Gastrocnemius medialis (tissue), 4 donors: ENCODE data around the gene ATOH8. TPM values are rescaled to one million over a fixed set of nuclear protein-coding genes. Genes with fewer than 3 reads are reported as not detected.

Experiments
- ATAC-seq, 2 donors: fragments of 150-250 bp; one replicate each; pipeline ENCODE4 v1.9.1; 2016
- DNase-seq, 2 donors: peaks; one replicate each; pipeline ENCODE4 v3.0.0-alpha.2; 2019
- H3K27ac ChIP-seq, 4 donors: fragments of 200-600 bp; sonication (generic); 1 replicate in 1 of 4; 2 replicates in 3 of 4; pipeline ENCODE4 v1.5.1; 2016 to 2018; ENCODE audit warnings: mild to moderate bottlenecking in 2 of 4, moderate library complexity in 1 of 4
- H3K27me3 ChIP-seq, 3 donors: fragments of 200-600 bp; sonication (generic) in 2 of 3; 1 replicate in 1 of 3; 2 replicates in 2 of 3; pipeline versions ENCODE4 v1.5.1 to v1.6.0; 2016 to 2019; ENCODE audit warnings: mild to moderate bottlenecking in 1 of 3, moderate library complexity in 1 of 3
- H3K36me3 ChIP-seq, 2 donors: fragments of 200-600 bp; sonication (generic) in 1 of 2; one replicate each; pipeline ENCODE4 v1.5.1; 2017 to 2018
- H3K4me1 ChIP-seq, 2 donors: fragments of 200-600 bp; sonication (generic) in 1 of 2; one replicate each; pipeline ENCODE4 v1.5.1; 2016 to 2017; ENCODE audit warnings: mild to moderate bottlenecking in 2 of 2
- H3K4me3 ChIP-seq, 4 donors: fragments of 200-600 bp; sonication (generic) in 3 of 4; 1 replicate in 1 of 4; 2 replicates in 3 of 4; pipeline ENCODE4 v1.5.1; 2016 to 2019; ENCODE audit warnings: mild to moderate bottlenecking in 2 of 4
- H3K9me3 ChIP-seq, 3 donors: fragments of 200-600 bp; sonication (generic) in 2 of 3; 1 replicate in 1 of 3; 2 replicates in 2 of 3; pipeline ENCODE4 v1.5.1; 2016 to 2019
- POLR2A ChIP-seq, 2 donors: fragments of 450-650 bp; IDR thresholded peaks; one replicate each; pipeline ENCODE4 v1.6.1; 2017; ENCODE audit warnings: antibody characterized with exemption in 2 of 2, mild to moderate bottlenecking in 2 of 2, moderate library complexity in 2 of 2
- in situ Hi-C, 4 donors: fragments of 200-750 bp; cut with MboI; loops; one replicate each; pipeline versions ENCODE4 v1.15.0 to v1.8.0; 2017; ENCODE audit warnings: low sequenced_read_pairs in 4 of 4
- intact Hi-C: fragments of 100-400 bp; cut with DNase I; formaldehyde crosslinking; loops from one replicate; pipeline ENCODE4 v1.15.1; 2023; ENCODE audit warnings: low total_unique reads
- total RNA-seq, 4 donors: library from RNA; depleted of rRNA; stranded (reverse); fragments of >200 nt; gene quantifications; one replicate each; pipeline versions ENCODE4 v1.1.0 to v1.2.3, GENCODE V29; 2016
- TF ChIP-seq, protein P1 (sequence below), 5 experiments: fragments of 450-650 bp in 3 of 5; fragments of 200-600 bp in 2 of 5; sonication (generic) in 2 of 5; IDR thresholded peaks in 4 of 5; conservative IDR thresholded peaks in 1 of 5; 1 replicate in 4 of 5; 2 replicates in 1 of 5; pipeline ENCODE4 v1.5.1; 2016 to 2019; ENCODE audit warnings: antibody characterized with exemption in 5 of 5, mild to moderate bottlenecking in 3 of 5, moderate library complexity in 3 of 5

The ATOH8 gene
- total RNA-seq, 4 donors from 2014 or later, result 122 to 266 (median 150) TPM

DNA sequence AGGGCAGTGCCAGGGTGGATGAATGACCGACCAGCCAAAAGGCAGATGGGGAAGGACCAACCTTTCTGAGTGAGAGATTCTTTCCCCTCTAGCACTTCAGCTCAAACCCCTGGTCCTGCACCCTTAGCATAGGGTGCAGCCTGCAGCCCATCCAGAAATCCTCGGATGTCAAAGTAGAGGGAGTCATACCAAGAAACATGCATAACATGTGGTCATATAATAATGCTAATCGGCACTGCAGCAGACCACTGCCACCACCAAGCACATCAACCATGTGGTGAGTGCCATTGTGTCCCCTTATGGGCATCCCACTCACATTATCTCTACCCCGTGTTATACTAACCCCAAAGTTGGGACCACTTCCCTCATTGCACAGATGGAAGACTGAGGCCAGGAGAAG lies 17.7 kb downstream of the ATOH8 start:
- peak overlapping the region; percentile 84 to 97 (median 92) for H3K27ac ChIP-seq
- DNase-seq (no peak), ATAC-seq (no peak)
- in situ Hi-C loops, result no loop called here
- peaks cover 94 to 95% of the 10 kb centered on the region in 2 donors for H3K4me1 ChIP-seq
- no peaks in the 10 kb centered on the region for H3K9me3 ChIP-seq
- H3K36me3 ChIP-seq, result peaks cover 0 to 15% of the 10 kb centered on the region in 2 donors
- TF ChIP-seq POLR2A (IDR thresholded peaks at IDR 0.05), result no peak
- TF ChIP-seq, protein P1, sequence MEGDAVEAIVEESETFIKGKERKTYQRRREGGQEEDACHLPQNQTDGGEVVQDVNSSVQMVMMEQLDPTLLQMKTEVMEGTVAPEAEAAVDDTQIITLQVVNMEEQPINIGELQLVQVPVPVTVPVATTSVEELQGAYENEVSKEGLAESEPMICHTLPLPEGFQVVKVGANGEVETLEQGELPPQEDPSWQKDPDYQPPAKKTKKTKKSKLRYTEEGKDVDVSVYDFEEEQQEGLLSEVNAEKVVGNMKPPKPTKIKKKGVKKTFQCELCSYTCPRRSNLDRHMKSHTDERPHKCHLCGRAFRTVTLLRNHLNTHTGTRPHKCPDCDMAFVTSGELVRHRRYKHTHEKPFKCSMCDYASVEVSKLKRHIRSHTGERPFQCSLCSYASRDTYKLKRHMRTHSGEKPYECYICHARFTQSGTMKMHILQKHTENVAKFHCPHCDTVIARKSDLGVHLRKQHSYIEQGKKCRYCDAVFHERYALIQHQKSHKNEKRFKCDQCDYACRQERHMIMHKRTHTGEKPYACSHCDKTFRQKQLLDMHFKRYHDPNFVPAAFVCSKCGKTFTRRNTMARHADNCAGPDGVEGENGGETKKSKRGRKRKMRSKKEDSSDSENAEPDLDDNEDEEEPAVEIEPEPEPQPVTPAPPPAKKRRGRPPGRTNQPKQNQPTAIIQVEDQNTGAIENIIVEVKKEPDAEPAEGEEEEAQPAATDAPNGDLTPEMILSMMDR (IDR thresholded peaks at IDR 0.05 in 4 of 5, conservative IDR thresholded peaks at IDR 0.05 in 1 of 5), result no peak
- no peaks in the 10 kb centered on the region for H3K27me3 ChIP-seq
- intact Hi-C loops, result no loop called here
- peak overlapping the region in 3 of 4 donors; percentile 26 to 38 (median 36) for H3K4me3 ChIP-seq

DNA sequence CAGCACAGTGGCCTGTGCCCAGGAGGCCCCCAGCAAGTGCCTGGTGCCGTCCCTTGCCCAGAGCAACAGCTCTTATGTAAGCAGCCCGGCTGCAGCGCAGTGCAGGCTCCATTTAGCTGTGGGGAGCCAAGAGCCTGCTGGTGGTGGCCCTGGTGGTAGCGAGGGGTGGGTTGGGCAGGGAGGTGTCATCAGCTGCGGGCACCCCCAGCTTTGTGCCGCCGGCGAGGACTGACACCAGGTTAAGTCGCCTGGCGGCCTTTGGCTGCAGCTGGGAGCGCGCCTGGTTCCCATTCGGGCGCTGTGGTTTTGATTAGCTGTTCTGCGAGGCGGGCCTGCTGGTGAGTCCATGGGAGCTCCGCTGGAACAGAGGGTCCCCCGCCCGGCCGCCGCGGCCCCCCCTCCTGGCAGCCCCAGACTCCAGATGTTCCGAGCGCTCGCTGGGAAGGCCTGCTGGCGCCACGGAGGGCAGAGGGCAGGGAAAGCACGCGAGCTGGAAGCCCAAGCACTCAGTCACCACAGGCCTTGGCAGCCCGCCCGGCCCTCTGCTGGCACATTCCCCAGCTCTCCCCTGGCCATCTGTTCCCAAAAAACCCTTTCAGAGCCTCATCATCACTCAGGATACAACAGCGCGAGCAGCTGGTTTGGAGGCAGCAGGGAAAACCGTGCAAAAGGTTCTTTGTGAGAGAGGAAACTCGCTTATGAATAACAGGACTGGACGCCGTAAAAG lies 18.4 kb downstream of the ATOH8 start:
- Histone ChIP-seq H3K27ac (peak overlapping the region; percentile 84 to 97 (median 92)), H3K27me3 (no peaks in the 10 kb centered on the region), H3K36me3 (peaks cover 0 to 8% of the 10 kb centered on the region in 2 donors), H3K4me3 (peak overlapping the region; percentile 38 to 55 (median 41)), H3K4me1 (peaks cover 95% of the 10 kb centered on the region in 2 donors), H3K9me3 (no peaks in the 10 kb centered on the region)
- TF ChIP-seq, protein P1 (IDR thresholded peaks at IDR 0.05 in 4 of 5, conservative IDR thresholded peaks at IDR 0.05 in 1 of 5), result peak in 2 of 5 experiments; percentile 20 to 44
- peak; percentile 53 to 60 for TF ChIP-seq POLR2A (IDR thresholded peaks at IDR 0.05)
- ATAC-seq (peak; percentile 72 to 84), DNase-seq (peak; percentile 97 to 99)
- intact Hi-C loops (loop anchor here (1.0 to 2.0 kb wide), 2 partner anchors 17 to 65 kb away; no protein-coding TSS in a partner anchor), in situ Hi-C loops (no loop called here)

DNA sequence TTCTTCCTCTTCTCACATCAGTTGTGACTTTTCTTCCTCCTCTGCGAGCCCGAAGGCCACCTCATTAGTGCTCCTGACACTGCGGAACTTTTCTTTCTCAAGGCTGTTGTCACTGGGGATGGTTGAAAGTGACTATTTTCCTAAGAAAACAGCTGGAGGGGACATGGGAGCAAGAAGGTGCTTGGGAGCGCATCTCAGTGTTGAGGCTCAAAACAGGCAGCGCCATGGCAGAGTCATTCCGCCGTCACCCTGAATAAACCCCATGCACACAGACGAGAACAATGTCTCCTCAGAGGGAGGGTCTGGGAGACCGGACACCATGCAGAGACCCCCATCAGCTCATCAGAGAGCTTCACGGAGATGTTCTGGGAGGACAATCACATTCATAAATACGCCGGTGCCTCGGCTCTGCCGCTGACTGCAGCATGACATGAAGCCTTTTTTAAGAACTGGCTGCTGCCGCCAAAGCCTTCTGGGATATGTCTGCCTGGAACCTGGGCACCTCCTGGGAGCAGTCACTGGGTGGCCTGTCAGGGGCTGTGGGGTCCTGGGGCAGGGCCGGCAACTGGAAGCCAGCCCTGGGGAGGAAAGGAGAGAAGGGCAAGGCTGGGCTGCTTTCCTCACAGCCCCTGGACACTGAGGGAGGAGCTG lies 19.2 kb downstream of the ATOH8 start:
- TF ChIP-seq, protein P1 (IDR thresholded peaks at IDR 0.05 in 4 of 5, conservative IDR thresholded peaks at IDR 0.05 in 1 of 5), result no peak
- no peak for TF ChIP-seq POLR2A (IDR thresholded peaks at IDR 0.05)
- peak in 1 of 2 donors; percentile 79 for DNase-seq
- peak; percentile 8 to 25 for ATAC-seq
- peak overlapping the region; percentile 84 to 97 (median 92) for H3K27ac ChIP-seq
- peak overlapping the region; percentile 31 to 55 (median 41) for H3K4me3 ChIP-seq
- H3K9me3 ChIP-seq, result no peaks in the 10 kb centered on the region
- intact Hi-C loops, result loop anchor here (1.0 to 2.0 kb wide), 2 partner anchors 18 to 66 kb away; no protein-coding TSS in a partner anchor
- peaks cover 0 to 4% of the 10 kb centered on the region in 2 donors for H3K36me3 ChIP-seq
- in situ Hi-C loops, result no loop called here
- no peaks in the 10 kb centered on the region for H3K27me3 ChIP-seq
- peaks cover 95 to 97% of the 10 kb centered on the region in 2 donors for H3K4me1 ChIP-seq

DNA sequence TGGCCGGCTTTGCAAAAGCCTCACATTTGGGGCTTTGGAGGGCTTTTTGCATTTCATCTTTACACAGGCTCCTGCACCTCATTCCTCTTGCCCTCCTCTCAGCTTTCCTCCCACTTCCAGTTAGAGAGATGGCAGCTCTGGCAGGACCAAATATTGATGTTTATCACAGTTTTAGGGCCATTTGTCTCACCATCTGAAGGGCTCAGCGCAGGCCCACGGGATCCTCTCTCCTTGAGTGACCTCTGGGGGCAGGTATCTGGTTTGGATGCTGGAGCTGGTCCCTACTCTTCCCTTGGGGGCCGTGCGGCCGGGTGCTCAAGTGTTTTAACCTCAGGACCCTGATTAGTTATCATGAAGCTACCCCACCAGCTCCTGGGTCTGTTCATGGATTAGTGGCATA lies 19.9 kb downstream of the ATOH8 start:
- Histone ChIP-seq H3K9me3 (no peaks in the 10 kb centered on the region), H3K4me3 (peak overlapping the region; percentile 31 to 55 (median 41)), H3K36me3 (no peaks in the 10 kb centered on the region), H3K27me3 (no peaks in the 10 kb centered on the region), H3K27ac (peak overlapping the region; percentile 84 to 97 (median 92)), H3K4me1 (peaks cover 95 to 97% of the 10 kb centered on the region in 2 donors)
- TF ChIP-seq, protein P1 (IDR thresholded peaks at IDR 0.05 in 4 of 5, conservative IDR thresholded peaks at IDR 0.05 in 1 of 5), result no peak
- no peak for TF ChIP-seq POLR2A (IDR thresholded peaks at IDR 0.05)
- intact Hi-C loops (loop anchor here (1.0 to 2.0 kb wide), 2 partner anchors 40 to 67 kb away; no protein-coding TSS in a partner anchor), in situ Hi-C loops (no loop called here)
- DNase-seq, result no peak
- no peak for ATAC-seq
